Occipital lobe (tissue), 2 donors: Measurements from ENCODE around the gene GMPPA. TPM values are rescaled to one million over a fixed set of nuclear protein-coding genes. Genes with fewer than 3 reads are reported as not detected.

Source experiments
- DNase-seq: peaks from one replicate; lab custom pipeline; 2025; lab: John Stamatoyannopoulos, UW
- total RNA-seq: library from RNA; depleted of rRNA; stranded (reverse); fragments of >200 nt; gene quantifications from one replicate; pipeline ENCODE4 v1.2.3, GENCODE V29; 2014

Gene GMPPA
- total RNA-seq, 1 donor from 2014 or later = 7.5 TPM

DNA sequence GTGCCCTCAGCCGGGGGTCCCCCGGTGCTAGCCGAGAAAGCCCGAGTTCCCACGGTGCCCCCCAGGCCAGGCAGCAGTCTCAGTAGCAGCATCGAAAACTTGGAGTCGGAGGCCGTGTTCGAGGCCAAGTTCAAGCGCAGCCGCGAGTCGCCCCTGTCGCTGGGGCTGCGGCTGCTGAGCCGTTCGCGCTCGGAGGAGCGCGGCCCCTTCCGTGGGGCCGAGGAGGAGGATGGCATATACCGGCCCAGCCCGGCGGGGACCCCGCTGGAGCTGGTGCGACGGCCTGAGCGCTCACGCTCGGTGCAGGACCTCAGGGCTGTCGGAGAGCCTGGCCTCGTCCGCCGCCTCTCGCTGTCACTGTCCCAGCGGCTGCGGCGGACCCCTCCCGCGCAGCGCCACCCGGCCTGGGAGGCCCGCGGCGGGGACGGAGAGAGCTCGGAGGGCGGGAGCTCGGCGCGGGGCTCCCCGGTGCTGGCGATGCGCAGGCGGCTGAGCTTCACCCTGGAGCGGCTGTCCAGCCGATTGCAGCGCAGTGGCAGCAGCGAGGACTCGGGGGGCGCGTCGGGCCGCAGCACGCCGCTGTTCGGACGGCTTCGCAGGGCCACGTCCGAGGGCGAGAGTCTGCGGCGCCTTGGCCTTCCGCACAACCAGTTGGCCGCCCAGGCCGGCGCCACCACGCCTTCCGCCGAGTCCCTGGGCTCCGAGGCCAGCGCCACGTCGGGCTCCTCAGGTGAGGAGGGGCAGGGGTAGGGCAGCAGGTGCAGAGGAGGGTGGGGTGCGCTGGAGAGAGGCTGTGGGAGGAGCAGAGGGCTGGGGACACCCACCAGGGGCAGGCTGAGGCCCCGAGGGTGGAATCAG, 14.1 kb upstream of the GMPPA start:
- no peak for DNase-seq

- DNase-seq = no peak
These were observed 13.5 kb upstream of the GMPPA start for GRCh38 chr2:219485201-219485580.

DNA sequence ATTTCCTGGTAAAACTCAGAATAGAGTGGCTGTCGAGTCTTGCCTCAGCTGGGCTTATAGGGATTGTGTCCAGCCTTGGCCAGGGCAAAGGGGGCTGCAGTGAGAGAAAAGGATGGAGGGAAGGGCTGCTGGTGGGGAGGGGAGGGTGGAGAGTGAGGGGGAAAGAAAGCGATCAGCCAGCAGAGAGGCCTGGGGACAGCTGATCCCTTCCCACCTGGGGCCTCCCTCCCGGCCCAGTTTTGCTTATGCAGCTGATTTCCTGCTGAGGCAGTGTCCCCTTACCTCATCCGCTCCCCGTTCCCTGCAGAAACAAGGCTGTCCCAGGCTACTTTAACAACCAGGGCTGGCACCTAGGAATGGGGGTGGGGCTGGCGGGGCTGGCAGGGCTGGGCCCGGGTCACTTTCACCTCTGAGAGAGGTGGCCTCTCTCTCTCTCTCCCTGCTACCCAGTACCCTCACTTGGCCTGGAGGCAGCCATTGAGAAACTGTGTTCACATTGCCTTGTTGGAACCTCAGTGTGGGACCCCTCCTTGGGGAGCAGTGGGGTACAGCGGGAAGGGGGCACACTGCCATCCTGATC, 12.2 kb upstream of the GMPPA start:
- DNase-seq = no peak

GRCh38 chr2:219488149-219488843, 10.4 kb upstream of the GMPPA start:
- no peak for DNase-seq

DNA sequence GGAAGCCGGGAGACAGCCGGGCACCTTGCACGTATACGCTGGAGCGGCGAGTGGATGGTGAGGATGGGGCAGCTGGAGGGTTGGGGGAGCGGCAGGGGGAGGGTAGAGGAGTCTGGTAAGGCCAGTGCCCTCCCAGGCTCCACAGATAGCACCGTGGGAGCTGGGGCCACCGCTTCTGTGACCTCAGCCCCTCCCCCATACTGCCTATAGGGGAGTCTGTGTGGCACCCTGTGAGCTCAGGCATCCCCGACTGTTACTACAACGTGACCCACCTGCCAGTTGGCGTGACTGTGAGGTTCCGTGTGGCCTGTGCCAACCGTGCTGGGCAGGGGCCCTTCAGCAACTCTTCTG, 9.9 kb upstream of the GMPPA start:
- DNase-seq = no peak

DNA sequence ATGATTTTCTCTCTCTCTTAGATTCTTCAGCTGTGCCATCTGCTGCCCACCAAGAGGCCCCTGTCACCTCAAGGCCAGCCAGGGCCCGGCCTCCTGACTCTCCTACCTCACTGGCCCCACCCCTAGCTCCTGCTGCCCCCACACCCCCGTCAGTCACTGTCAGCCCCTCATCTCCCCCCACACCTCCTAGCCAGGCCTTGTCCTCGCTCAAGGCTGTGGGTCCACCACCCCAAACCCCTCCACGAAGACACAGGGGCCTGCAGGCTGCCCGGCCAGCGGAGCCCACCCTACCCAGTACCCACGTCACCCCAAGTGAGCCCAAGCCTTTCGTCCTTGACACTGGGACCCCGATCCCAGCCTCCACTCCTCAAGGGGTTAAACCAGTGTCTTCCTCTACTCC, 9.4 kb upstream of the GMPPA start:
- no peak for DNase-seq

DNA sequence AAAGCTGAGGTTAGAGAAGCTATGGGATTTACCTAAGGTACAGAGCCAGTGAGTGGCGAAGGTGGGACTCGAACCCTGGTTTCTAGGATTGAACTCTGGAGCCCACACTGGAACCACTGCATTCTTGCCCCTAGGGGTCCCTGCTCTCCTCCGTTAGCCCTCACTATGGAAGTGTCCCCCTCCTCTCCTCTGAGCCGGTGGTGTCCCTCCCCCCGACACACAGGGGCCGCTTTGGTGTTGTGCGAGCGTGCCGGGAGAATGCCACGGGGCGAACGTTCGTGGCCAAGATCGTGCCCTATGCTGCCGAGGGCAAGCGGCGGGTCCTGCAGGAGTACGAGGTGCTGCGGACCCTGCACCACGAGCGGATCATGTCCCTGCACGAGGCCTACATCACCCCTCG, 8.5 kb upstream of the GMPPA start:
- no peak for DNase-seq

- DNase-seq = no peak
These were observed 8.0 kb upstream of the GMPPA start for GRCh38 chr2:219490600-219491130.

GRCh38 chr2:219491278-219491963, 7.3 kb upstream of the GMPPA start:
- no peak for DNase-seq

GRCh38 chr2:219492575-219492974, 6.1 kb upstream of the GMPPA start:
- DNase-seq = no peak

DNA sequence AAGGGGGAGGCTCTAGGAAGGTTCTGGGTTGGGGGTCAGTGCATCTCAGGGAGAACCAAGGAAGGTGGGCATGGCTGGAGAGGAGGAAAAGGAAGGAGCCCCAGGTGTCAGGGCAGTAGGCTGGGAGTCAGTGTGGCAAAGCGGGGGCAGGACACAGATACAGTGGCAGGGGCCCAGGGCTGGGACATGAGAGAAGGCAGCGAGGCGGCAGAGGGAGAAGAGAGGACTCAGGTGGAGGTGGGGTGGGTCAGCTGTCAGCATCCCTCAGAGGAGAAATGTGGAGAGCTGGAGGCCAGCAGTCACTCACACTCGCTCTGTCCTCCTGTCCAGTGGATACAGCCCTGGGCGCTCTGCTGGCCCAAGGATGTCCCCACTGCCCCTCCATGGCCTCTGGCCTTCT, 5.6 kb upstream of the GMPPA start:
- DNase-seq = no peak

- DNase-seq = no peak
These were observed 3.6 kb upstream of the GMPPA start for GRCh38 chr2:219494952-219495530.

DNA sequence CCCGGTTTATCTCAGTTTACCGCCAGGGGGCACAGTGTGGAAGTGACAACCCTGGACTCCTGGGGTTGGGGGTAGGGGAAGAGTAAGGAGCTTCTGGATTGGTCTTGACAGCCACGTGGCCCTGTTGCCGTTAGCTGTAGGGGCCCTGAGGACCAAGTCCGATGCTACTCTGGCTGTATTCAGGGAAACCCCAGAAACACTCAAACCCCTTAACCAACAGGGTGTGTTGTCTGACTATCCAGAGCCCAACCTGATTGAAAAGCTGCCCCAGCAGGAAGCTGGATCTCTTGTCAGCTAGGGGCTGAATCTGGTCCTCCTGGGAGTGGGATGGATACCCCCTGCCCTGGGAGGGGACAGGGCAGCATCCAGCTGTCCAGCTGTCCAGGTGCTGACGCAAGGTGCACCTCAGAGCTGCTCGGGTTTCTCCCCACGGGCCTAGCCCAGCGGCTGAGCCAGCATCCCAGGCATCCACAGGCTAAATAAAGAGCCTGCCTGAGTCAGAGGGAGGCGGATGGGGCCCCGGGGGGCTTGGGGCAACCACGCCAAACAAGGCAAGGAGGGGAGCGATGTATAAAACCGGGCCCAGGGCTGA, 3.1 kb upstream of the GMPPA start:
- DNase-seq = no peak

- no peak for DNase-seq
These were observed 2.4 kb upstream of the GMPPA start for GRCh38 chr2:219496247-219496824.

GRCh38 chr2:219496825-219497494, 1.7 kb upstream of the GMPPA start:
- DNase-seq = no peak

GRCh38 chr2:219497495-219498279, 1.0 kb upstream of the GMPPA start:
- DNase-seq = peak; percentile 42

DNA sequence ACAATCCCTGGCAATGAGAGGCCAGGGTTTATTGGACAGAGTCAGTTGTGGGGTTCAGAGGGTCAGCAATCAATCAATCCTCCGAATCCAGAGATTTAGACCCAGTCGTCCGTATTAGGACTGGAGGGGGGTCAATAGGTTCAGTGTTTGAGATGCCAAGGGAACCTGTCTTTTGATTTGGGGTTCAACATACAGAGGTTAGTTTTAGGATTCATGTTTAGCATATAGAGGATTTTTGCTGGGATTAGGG, 292 bp downstream of the GMPPA start:
- no peak for DNase-seq

DNA sequence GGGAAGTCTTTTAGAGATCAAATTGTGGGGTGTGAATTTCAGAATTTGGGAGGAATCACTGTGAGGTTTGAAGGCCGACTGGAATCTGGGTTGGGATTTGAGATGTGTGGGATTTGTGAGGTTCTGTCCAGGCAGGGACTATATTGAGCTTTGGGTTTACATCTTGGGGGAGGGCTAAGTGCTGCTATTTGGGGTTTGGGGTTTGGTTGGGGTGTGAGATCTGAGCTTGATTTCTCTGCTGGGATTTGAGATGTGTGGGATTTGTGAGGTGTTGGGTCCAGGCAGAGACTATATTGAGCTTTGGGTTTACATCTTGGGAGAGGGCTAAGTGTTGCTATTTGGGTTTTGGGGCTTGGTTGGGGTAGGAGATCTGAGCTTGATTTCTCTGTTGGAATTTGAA, 864 bp downstream of the GMPPA start:
- no peak for DNase-seq

- no peak for DNase-seq
These were observed 1.4 kb downstream of the GMPPA start for GRCh38 chr2:219500135-219500534.

GRCh38 chr2:219501849-219502248, 3.2 kb downstream of the GMPPA start:
- no peak for DNase-seq
